Nephron progenitor cell (in vitro differentiated cells): ENCODE results near the gene VAV1.

ENCODE experiments used
- DNase-seq: peaks from one replicate; pipeline ENCODE4 v3.0.0; 2021
- H3K27ac Mint-ChIP-seq: 2 replicates; pipeline ENCODE4 v1.8.0; 2021; ENCODE audit warnings: mild to moderate bottlenecking, moderate library complexity, mixed read lengths
- H3K27me3 Mint-ChIP-seq: 2 replicates; pipeline ENCODE4 v1.8.0; 2021; ENCODE audit warnings: mild to moderate bottlenecking, low read depth, mixed read lengths; ENCODE audit not compliant: poor library complexity
- H3K36me3 Mint-ChIP-seq: 2 replicates; pipeline ENCODE4 v1.8.0; 2021; ENCODE audit warnings: low read depth, mixed read lengths
- H3K4me1 Mint-ChIP-seq: 2 replicates; pipeline ENCODE4 v1.8.0; 2021; ENCODE audit warnings: mixed read lengths
- H3K4me3 Mint-ChIP-seq: 2 replicates; pipeline ENCODE4 v1.8.0; 2021; ENCODE audit warnings: mild to moderate bottlenecking, moderate library complexity, mixed read lengths
- H3K9me3 Mint-ChIP-seq: 2 replicates; pipeline ENCODE4 v1.8.0; 2021; ENCODE audit warnings: mild to moderate bottlenecking, moderate library complexity, mixed read lengths
- TF ChIP-seq, protein P1 (sequence below): fragments of 200-600 bp; sonication (generic); IDR thresholded peaks from 2 replicates; pipeline ENCODE4 v1.5.0; 2021; ENCODE audit warnings: antibody characterized with exemption

VAV1 gene

DNA sequence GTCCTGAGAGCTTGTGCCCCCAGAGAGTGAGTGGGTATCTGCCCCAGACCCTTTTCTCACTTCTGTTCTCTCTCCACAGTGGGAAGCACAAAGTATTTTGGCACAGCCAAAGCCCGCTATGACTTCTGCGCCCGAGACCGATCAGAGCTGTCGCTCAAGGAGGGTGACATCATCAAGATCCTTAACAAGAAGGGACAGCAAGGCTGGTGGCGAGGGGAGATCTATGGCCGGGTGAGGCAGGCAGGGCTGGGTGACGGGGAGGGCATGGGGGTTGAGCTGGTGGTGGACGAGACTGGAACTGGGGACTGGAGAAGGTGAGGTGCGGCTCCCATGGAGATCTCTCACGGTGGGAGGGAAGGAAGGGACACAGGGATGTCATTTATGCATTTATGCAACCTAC lies 81.4 kb downstream of the VAV1 start:
- no peaks in the 10 kb centered on the region for H3K36me3 Mint-ChIP-seq
- H3K4me1 Mint-ChIP-seq, result no peaks in the 10 kb centered on the region
- TF ChIP-seq, protein P1, sequence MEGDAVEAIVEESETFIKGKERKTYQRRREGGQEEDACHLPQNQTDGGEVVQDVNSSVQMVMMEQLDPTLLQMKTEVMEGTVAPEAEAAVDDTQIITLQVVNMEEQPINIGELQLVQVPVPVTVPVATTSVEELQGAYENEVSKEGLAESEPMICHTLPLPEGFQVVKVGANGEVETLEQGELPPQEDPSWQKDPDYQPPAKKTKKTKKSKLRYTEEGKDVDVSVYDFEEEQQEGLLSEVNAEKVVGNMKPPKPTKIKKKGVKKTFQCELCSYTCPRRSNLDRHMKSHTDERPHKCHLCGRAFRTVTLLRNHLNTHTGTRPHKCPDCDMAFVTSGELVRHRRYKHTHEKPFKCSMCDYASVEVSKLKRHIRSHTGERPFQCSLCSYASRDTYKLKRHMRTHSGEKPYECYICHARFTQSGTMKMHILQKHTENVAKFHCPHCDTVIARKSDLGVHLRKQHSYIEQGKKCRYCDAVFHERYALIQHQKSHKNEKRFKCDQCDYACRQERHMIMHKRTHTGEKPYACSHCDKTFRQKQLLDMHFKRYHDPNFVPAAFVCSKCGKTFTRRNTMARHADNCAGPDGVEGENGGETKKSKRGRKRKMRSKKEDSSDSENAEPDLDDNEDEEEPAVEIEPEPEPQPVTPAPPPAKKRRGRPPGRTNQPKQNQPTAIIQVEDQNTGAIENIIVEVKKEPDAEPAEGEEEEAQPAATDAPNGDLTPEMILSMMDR, result no peak
- peaks cover 22% of the 10 kb centered on the region for H3K27me3 Mint-ChIP-seq
- H3K9me3 Mint-ChIP-seq, result peaks cover 63% of the 10 kb centered on the region
- DNase-seq, result no peak
- H3K4me3 Mint-ChIP-seq, result no peak overlapping the region
- peak overlapping the region; percentile 45 for H3K27ac Mint-ChIP-seq

GRCh38 chr19:6854758-6855157 lies 82.2 kb downstream of the VAV1 start:
- Mint-ChIP-seq H3K36me3 (no peaks in the 10 kb centered on the region), H3K4me1 (no peaks in the 10 kb centered on the region), H3K27me3 (peaks cover 22% of the 10 kb centered on the region), H3K9me3 (peaks cover 60% of the 10 kb centered on the region), H3K27ac (no peak overlapping the region), H3K4me3 (no peak overlapping the region)
- DNase-seq, result no peak
- TF ChIP-seq, protein P1, result no peak

DNA sequence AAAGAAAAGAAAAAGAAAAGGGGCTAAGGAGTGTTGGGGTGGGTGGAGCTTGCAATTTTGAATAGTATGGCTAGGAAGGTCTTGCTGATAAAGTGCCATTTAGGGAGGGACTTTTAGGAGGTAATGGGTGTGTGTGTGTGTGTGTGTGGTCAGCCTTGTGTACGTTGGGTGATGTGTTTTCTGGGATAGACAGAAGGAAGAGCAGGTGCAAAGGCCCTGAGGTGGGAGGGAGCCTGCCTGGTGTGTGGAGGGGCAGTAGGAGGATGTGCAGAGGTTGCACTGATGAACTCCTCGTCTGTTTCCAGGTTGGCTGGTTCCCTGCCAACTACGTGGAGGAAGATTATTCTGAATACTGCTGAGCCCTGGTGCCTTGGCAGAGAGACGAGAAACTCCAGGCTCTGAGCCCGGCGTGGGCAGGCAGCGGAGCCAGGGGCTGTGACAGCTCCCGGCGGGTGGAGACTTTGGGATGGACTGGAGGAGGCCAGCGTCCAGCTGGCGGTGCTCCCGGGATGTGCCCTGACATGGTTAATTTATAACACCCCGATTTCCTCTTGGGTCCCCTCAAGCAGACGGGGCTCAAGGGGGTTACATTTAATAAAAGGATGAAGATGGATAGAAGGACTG lies 84.4 kb downstream of the VAV1 start:
- Mint-ChIP-seq H3K27me3 (peaks cover 22% of the 10 kb centered on the region), H3K4me1 (no peaks in the 10 kb centered on the region), H3K36me3 (no peaks in the 10 kb centered on the region), H3K27ac (no peak overlapping the region), H3K4me3 (no peak overlapping the region), H3K9me3 (peaks cover 45% of the 10 kb centered on the region)
- no peak for DNase-seq
- TF ChIP-seq, protein P1, result no peak

- Mint-ChIP-seq H3K4me3 (no peak overlapping the region), H3K36me3 (no peaks in the 10 kb centered on the region), H3K4me1 (no peaks in the 10 kb centered on the region), H3K9me3 (peaks cover 16% of the 10 kb centered on the region), H3K27ac (no peak overlapping the region), H3K27me3 (peaks cover 31% of the 10 kb centered on the region)
- no peak for DNase-seq
- TF ChIP-seq, protein P1, result no peak
Observed at GRCh38 chr19:6861683-6862286, 89.3 kb downstream of the VAV1 start.

- peak; percentile 82 for DNase-seq
- peaks cover 29% of the 10 kb centered on the region for H3K27me3 Mint-ChIP-seq
- no peaks in the 10 kb centered on the region for H3K36me3 Mint-ChIP-seq
- no peak overlapping the region for H3K27ac Mint-ChIP-seq
- H3K4me1 Mint-ChIP-seq, result no peaks in the 10 kb centered on the region
- peaks cover 10% of the 10 kb centered on the region for H3K9me3 Mint-ChIP-seq
- H3K4me3 Mint-ChIP-seq, result peak overlapping the region; percentile 70
- TF ChIP-seq, protein P1, result peak; percentile 78
Observed at GRCh38 chr19:6862673-6863078, 90.2 kb downstream of the VAV1 start.
